ENCODE data around the gene ARL3. TPM values are rescaled to one million over a fixed set of nuclear protein-coding genes. Genes with fewer than 3 reads are reported as not detected.

Gene ARL3
- total and polyA plus RNA-seq, 2 experiments from 2014 or later: 8.5 to 22.6 TPM

- H3K4me1 Mint-ChIP-seq: no peaks in the 10 kb centered on the region
- peaks cover under 1% of the 10 kb centered on the region; the same call in 1 of the 3 replicates for H3K36me3 Mint-ChIP-seq (ENCODE audit: low read depth)
- H3K4me3 Mint-ChIP-seq: no peak overlapping the region
- Histone ChIP-seq H3K4me2 (no peak overlapping the region), H4K20me1 (replicated peaks; ENCODE audit: insufficient read depth) (peaks cover 9% of the 10 kb centered on the region; the same call in 1 of the 2 replicates), H3K27me3 (ENCODE audit: insufficient read depth) (no peaks in the 10 kb centered on the region), H3K36me3 (ENCODE audit: insufficient read depth) (no peaks in the 10 kb centered on the region), H3K9me2 (ENCODE audit: insufficient read depth) (no peaks in the 10 kb centered on the region), H3K79me2 (replicated peaks; ENCODE audit: insufficient read depth) (peaks cover 44% of the 10 kb centered on the region), H3F3A (replicated peaks; ENCODE audit: low read depth) (no peaks in the 10 kb centered on the region), H3K4me3 (no peak overlapping the region), H3K27ac (ENCODE audit: low read depth) (no peak overlapping the region; the same call in 1 of the 2 replicates), H2AFZ (no peak overlapping the region), H3K4me1 (ENCODE audit: insufficient read depth) (no peaks in the 10 kb centered on the region)
- H3K9me3 Mint-ChIP-seq: no peaks in the 10 kb centered on the region
- no peak overlapping the region for H3K27ac Mint-ChIP-seq
- no peak for DNase-seq (ENCODE audit: low spot score)
- ATAC-seq: no peak
- no peak for TF ChIP-seq JUNB (IDR thresholded peaks at IDR 0.05; ENCODE audit: unreplicated experiment)
- TF ChIP-seq CREB1 (CRISPR knock-in tag; IDR thresholded peaks at IDR 0.05; ENCODE audit: low read depth): no peak
- H3K27me3 Mint-ChIP-seq (ENCODE audit: insufficient read depth, low read depth, poor library complexity): peaks cover under 1% of the 10 kb centered on the region
Observed at GRCh38 chr10:102704915-102705314, 9.3 kb downstream of the ARL3 start.

GRCh38 chr10:102702742-102703141, 11.5 kb downstream of the ARL3 start:
- H3K4me2 ChIP-seq: no peak overlapping the region
- no peaks in the 10 kb centered on the region; the same call in 2 of the 3 replicates for H3K4me1 Mint-ChIP-seq
- H3K27me3 ChIP-seq (ENCODE audit: insufficient read depth): no peaks in the 10 kb centered on the region
- no peaks in the 10 kb centered on the region for H3K9me3 Mint-ChIP-seq
- H3K4me1 ChIP-seq (ENCODE audit: insufficient read depth): no peaks in the 10 kb centered on the region
- H3K4me3 Mint-ChIP-seq: no peak overlapping the region
- no peak overlapping the region for H3K27ac Mint-ChIP-seq
- H3K4me3 ChIP-seq: no peak overlapping the region
- H2AFZ ChIP-seq: no peak overlapping the region
- no peaks in the 10 kb centered on the region for H3K9me2 ChIP-seq (ENCODE audit: insufficient read depth)
- no peak overlapping the region for H3K27ac ChIP-seq (ENCODE audit: low read depth)
- H3K79me2 ChIP-seq (replicated peaks; ENCODE audit: insufficient read depth): peaks cover 23% of the 10 kb centered on the region
- TF ChIP-seq CTCF (conservative IDR thresholded peaks at IDR 0.05; ENCODE audit: low read depth in 2 of 2) (no peak), REST (IDR thresholded peaks at IDR 0.05; ENCODE audit: unreplicated experiment) (no peak), EZH2 (IDR thresholded peaks at IDR 0.05; ENCODE audit: low read depth, unreplicated experiment) (no peak), ZNF114 (CRISPR knock-in tag; IDR thresholded peaks at IDR 0.05) (no peak), NANOG (IDR thresholded peaks at IDR 0.05; ENCODE audit: borderline replicate concordance) (no peak), JUNB (IDR thresholded peaks at IDR 0.05; ENCODE audit: unreplicated experiment) (no peak), ETS1 (IDR thresholded peaks at IDR 0.05) (no peak)
- ATAC-seq: no peak
- peaks cover 2% of the 10 kb centered on the region for H3K27me3 Mint-ChIP-seq (ENCODE audit: insufficient read depth, low read depth, poor library complexity)
- peaks cover 16% of the 10 kb centered on the region; the same call in 2 of the 3 replicates for H3K36me3 Mint-ChIP-seq (ENCODE audit: low read depth)
- H3K36me3 ChIP-seq (ENCODE audit: insufficient read depth): no peaks in the 10 kb centered on the region; the same call in 1 of the 2 replicates
- peaks cover 5% of the 10 kb centered on the region; the same call in 1 of the 2 replicates for H4K20me1 ChIP-seq (replicated peaks; ENCODE audit: insufficient read depth)
- H3F3A ChIP-seq (replicated peaks; ENCODE audit: low read depth): 0 out of 2 replicates have a peak, but pooled peaks cover 2% of the 10 kb centered on the region
- no peak for DNase-seq (ENCODE audit: low spot score)
